NCI-H146 treated with DMSO at 0.1 percent for 48 hours (cell line): ENCODE measurements around the gene PPP1R8.
"Not testable (repeated sequence)": the region's sequence is repeated elsewhere in the genome, so short reads cannot be mapped to it uniquely, and the experiment has no call there.

Experiments used
- DNase-seq: peaks from one replicate; lab custom pipeline; 2025; ENCODE audit not compliant: unreplicated experiment; lab: John Stamatoyannopoulos, UW

Gene PPP1R8

GRCh38 chr1:27831568-27832410 is 1.2 kb downstream of the PPP1R8 start:
- no peak for DNase-seq

GRCh38 chr1:27832762-27833161 is 2.2 kb downstream of the PPP1R8 start:
- no peak for DNase-seq

DNA sequence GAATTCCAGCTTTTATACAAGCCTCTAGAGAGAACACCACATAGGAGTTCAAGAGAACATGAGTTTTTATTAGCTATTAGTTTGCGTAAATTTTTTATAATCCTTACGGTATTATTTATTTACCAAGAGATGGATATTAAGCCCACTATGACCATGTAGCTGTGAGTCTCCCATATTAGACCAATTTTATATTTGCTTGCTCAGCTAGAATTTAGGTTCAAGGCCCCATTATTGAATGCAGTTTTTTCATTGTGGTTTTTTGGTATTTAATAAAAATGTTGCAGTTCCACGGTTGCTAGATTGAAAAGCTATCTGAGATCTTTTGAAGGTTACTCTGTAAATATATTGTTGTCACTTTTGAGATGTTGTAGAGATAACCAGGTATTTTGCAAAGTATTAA is 2.9 kb downstream of the PPP1R8 start:
- DNase-seq = no peak

GRCh38 chr1:27835046-27835445 is 4.5 kb downstream of the PPP1R8 start:
- DNase-seq = no peak

DNA sequence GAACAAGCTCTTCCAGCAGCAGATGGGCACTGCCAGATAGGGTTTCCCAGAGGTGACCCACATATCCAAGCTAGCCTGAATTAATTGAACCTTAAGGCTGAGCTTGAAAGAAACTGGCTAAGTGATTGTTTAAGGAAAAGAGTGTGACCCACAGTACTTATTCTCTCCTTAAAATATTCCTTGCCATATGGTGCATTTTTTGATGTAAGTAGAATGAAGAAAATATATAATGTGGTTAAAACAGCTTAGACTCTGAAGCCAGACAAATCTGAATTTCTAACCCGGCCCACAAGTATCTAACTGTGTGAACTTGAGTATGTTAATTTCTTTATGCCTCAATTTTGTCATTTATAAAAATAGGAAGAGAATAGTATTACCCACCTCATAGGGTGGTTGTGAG is 4.9 kb downstream of the PPP1R8 start:
- no peak for DNase-seq

DNA sequence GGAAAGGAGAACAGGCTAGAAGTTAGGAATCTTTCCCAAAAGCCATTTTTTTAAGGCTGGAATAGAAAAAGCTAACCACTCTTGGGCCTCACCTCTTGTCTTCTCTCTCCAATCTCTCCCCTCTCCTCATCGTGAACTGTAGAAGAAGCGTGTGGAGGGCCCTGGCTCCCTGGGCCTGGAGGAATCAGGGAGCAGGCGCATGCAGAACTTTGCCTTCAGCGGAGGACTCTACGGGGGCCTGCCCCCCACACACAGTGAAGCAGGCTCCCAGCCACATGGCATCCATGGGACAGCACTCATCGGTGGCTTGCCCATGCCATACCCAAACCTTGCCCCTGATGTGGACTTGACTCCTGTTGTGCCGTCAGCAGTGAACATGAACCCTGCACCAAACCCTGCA is 19.4 kb downstream of the PPP1R8 start:
- no peak for DNase-seq

- no peak for DNase-seq
Observed at GRCh38 chr1:27855085-27855484, 24.5 kb downstream of the PPP1R8 start.

DNA sequence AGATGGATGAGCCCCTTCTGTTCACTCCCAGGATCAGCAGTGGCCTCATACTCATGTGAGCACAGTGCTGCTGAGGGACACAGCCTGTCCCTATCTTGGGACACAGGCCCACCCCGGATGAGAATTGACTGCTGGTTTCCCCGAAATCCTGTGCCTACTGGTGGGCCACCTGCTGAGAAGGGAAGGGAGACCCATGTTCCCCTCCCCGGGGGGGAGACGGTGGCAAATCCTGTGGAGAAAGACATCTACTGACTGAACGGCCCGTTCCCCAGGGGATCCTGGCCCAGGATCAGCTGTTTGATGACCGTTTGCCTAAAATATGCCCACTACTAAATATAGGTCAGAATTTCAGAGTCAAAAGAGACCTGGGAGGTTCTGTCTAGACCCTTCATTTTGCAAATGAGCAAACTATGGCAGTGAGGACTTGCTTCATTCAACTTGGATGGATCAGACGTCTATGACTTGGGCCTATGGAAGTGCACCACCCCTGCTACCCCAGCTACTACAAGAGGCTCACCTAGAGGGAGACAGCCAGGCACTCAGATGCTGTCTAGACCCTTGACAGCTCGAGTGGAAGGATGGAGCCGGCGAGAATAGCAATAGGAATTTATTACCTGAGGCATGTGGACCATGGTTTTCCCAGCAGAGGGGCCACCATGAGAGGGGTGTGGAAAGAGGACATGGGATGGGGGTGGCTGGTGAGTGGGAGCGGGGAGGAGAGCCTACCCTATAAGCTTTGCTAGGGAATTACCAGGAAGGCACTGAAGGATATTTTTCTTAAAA is 26.2 kb downstream of the PPP1R8 start:
- DNase-seq = no peak

- DNase-seq = not testable (repeated sequence)
Observed at GRCh38 chr1:27857552-27857951, 27.0 kb downstream of the PPP1R8 start.

GRCh38 chr1:27858072-27858948 is 27.7 kb downstream of the PPP1R8 start:
- DNase-seq = no peak

GRCh38 chr1:27858949-27859576 is 28.5 kb downstream of the PPP1R8 start:
- no peak for DNase-seq

DNA sequence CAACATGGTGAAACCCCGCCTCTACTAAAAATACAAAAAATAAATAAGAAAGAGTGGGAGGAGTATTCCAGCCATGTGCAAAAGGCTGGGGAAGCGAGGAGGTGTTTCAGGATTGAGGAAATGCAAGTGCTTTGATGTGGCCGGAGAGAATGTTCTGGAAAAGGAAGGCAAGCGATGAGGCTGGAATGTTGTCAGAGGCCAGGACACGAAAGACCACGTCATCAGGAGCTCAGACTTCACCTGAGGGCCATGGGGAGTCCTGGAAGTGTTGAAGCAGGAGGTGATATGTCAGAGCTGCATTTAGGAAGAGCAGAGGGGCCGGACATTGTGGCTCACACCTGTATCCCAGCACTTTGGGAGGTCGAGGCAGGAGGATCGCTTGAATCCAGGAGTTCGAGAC is 30.9 kb downstream of the PPP1R8 start:
- no peak for DNase-seq

DNA sequence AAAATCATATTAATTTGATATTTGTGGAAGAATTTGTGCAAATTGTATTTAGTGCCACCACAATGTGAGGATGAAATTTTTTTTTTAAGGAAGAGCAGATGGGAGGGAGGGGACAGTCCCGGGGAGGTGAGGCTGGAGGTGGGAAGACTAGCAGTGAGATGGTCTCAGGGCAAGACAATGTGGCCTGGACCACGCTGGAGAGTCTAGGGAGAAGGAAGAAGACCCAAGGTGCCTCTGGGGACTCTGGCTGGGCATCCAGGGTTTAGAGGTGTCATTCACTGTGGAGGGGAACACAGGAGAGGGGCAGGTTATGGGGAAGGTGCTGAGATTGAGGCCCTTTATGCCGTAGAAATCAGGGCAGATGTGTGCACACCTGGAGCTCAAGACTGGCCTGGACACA is 31.4 kb downstream of the PPP1R8 start:
- DNase-seq = no peak

GRCh38 chr1:27862671-27863537 is 32.3 kb downstream of the PPP1R8 start:
- DNase-seq = no peak

DNA sequence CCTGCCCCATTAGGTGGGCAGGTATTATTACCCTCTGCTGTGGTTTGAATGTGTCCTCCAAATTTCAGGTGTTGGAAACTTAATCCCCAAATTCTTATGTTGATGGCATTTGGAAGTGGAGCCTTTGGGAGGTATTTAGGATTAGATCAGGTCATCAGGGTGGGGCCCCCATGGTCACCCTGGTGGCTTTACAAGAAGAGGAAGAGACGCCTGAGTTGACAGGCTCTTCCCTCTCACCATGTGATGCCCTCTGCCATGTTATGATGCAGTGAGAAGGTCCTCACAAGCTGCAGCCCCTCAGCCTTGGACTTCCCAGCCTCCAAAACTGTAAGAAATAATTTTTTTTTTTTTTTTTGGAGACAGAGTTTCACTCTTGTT is 32.9 kb downstream of the PPP1R8 start:
- DNase-seq = no peak

DNA sequence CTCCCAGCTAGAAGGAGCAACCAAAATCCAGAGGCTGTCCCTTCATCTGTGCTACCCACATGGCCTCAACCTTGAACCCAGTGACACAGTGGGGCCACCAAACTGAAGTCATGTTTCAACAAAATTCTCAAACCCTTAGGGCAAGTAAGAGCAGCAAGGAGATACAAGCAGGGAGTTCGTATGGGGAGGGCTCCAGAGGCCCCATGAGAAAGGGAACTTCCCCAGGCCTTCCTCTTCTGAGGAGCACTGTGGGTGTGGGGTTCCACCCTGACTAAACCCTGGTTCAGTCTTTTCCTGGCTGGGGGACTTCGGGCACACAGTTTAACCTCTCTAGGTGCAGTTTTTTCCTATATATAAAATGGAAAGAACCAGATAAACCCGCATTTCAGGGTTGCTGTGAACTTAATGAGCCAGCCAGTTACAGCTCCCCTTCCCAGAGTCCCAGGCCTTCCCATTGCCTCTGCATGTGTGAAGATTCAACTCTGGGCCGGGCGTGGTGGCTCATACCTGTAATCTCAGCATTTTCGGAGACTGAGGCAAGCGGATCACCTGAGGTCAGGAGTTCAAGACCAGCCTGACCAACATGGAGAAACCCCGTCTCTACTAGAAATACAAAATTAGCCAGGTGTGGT is 33.8 kb downstream of the PPP1R8 start:
- no peak for DNase-seq

DNA sequence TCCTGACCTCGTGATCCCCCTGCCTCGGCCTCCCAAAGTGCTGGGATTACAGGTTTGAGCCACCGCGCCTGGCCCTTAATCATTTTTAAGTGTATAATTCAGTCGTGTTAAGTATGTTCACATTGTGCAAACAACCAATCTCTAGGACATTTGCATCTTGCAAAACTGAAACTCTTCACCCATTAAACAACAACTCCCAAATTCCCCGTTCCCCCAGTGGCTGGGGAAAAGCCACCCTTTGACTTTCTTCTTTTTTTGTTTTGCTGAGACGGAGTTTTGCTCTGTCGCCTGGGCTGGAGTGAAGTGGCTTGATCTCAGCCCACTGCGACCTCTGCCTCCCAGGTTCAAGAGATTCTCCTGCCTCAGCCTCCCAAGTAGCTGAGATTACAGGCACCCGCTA is 35.2 kb downstream of the PPP1R8 start:
- DNase-seq = no peak

- no peak for DNase-seq
Observed at GRCh38 chr1:27868556-27868931, 38.0 kb downstream of the PPP1R8 start.

DNA sequence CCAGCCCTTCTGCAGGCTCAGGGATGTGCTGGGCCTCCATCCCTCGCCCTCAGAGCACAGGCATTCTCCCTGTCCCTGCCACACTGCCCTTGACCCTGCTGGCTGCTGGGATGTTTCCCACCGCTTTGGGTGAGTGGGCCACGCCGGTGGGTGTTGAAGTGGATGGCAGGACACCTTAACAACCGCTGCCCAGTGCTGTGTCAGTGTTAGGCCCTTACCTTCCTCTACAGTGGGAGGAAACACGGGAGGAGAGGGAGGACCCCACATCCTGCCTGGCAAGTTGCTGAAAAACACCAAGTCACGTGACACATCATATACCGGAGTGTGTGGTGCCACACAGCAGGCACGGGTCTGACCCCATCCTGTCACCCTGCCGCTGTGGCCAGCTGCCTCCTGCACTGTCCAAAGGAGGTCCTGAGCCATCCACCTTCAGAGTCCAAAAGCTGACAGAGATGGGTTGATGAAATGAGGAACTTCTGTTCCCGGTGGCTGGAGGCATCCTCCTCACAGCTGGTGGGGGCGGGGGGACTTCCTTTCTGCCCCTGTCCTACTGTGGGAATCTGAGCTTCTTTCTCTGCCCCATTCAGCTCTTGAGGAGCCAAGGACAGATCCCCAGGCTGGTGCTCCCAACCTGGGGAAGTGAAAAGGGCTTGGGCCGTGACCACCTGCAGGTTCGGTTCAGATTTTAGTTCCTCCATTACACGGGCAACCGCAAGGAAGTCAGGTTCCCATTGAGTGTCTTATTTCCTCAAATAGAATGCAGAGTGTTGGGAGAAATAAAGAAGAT is 38.5 kb downstream of the PPP1R8 start:
- no peak for DNase-seq
